Smooth muscle cell of the pulmonary artery (primary cell): ENCODE results near the gene FAM53C. TPM values are rescaled to one million over a fixed set of nuclear protein-coding genes. Genes with fewer than 3 reads are reported as not detected.

Experiments
- total RNA-seq: library from RNA; depleted of rRNA; stranded (reverse); fragments of >200 nt; gene quantifications from 2 replicates; pipeline ENCODE4 v1.2.3, GENCODE V29; 2014

The FAM53C gene
- 26.6 and 28.0 TPM in 2 replicates for total RNA-seq

GRCh38 chr5:138337685-138338410, at the start of gene FAM53C:
FAM53C (plus strand) TSS chr5:138338266; CDS start chr5:138341336, 3,070 bp downstream.

GRCh38 chr5:138331449-138332368, 6.4 kb upstream of the FAM53C start, which contains the start of gene CDC25C:
CDC25C (minus strand) TSS chr5:138331804; CDS start chr5:138331180, 624 bp downstream.

GRCh38 chr5:138352071-138352721, 14.1 kb downstream of the FAM53C start, which contains the start of gene KDM3B:
KDM3B (plus strand) TSS chr5:138352685; CDS start chr5:138352796, 111 bp downstream.

Other genes starting within 250 kb of the FAM53C start
- 2.5 and 2.7 TPM in 2 replicates for gene NME5, start 198.8 kb upstream of the FAM53C start, total RNA-seq
- 29.1 and 38.6 TPM in 2 replicates for gene BRD8, start 159.6 kb upstream of the FAM53C start, total RNA-seq
- 8.9 and 21.6 TPM in 2 replicates for gene KIF20A, start 159.2 kb upstream of the FAM53C start, total RNA-seq
- 19.5 and 21.6 TPM in 2 replicates for gene CDC23, start 124.9 kb upstream of the FAM53C start, total RNA-seq
- 0.03 TPM in 1 of 2 replicates, not detected in the other for gene GFRA3, start 63.6 kb upstream of the FAM53C start, total RNA-seq
- gene CDC25C, start 6.5 kb upstream of the FAM53C start, total RNA-seq: 0.69 and 1.8 TPM in 2 replicates
- 36.8 and 45.2 TPM in 2 replicates for gene KDM3B, start 14.4 kb downstream of the FAM53C start, total RNA-seq
- 11.2 and 29.8 TPM in 2 replicates for gene REEP2, start 100.8 kb downstream of the FAM53C start, total RNA-seq
- 3.8 and 7.8 TPM in 2 replicates for gene EGR1, start 127.2 kb downstream of the FAM53C start, total RNA-seq
- gene ETF1, start 205.0 kb downstream of the FAM53C start, total RNA-seq: 120 and 126 TPM in 2 replicates
- gene HSPA9, start 237.1 kb downstream of the FAM53C start, total RNA-seq: 293 and 469 TPM in 2 replicates